ENCODE results near the gene TMEM258. TPM values are rescaled to one million over a fixed set of nuclear protein-coding genes. Genes with fewer than 3 reads are reported as not detected.

The TMEM258 gene
- total RNA-seq, 4 donors from 2014 or later: 36.5 to 51.8 (median 47.2) TPM

DNA sequence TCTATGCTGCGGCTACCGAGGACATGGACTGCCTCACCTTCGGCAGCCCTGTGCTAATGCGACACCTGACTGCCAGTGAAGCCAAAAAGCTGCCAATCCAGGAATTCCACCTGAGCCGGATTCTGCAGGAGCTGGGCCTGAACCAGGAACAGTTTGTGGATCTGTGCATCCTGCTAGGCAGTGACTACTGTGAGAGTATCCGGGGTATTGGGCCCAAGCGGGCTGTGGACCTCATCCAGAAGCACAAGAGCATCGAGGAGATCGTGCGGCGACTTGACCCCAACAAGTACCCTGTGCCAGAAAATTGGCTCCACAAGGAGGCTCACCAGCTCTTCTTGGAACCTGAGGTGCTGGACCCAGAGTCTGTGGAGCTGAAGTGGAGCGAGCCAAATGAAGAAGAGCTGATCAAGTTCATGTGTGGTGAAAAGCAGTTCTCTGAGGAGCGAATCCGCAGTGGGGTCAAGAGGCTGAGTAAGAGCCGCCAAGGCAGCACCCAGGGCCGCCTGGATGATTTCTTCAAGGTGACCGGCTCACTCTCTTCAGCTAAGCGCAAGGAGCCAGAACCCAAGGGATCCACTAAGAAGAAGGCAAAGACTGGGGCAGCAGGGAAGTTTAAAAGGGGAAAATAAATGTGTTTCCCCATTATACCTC, 3.6 kb upstream of the TMEM258 start:
- Histone ChIP-seq H3K36me3 (peaks cover 0 to 6% of the 10 kb centered on the region in 2 donors), H3K27ac (no peak overlapping the region), H3K4me3 (no peak overlapping the region), H3K27me3 (no peaks in the 10 kb centered on the region), H3K9me3 (no peaks in the 10 kb centered on the region), H3K4me1 (peaks cover 24% of the 10 kb centered on the region in 2 donors)
- DNase-seq: no peak
- intact Hi-C loops (cut with DNase I; ENCODE audit: low total_unique reads) (loop anchor here (2.0 to 5.0 kb wide), 2 partner anchors 76 to 313 kb away; no protein-coding TSS in a partner anchor), in situ Hi-C loops (cut with MboI; ENCODE audit: low sequenced_read_pairs in 4 of 4) (loop anchor here in 3 of 4 donors (5.0 to 25.0 kb wide), 5 partner anchors 99 to 516 kb away; partner anchors contain the start of gene FADS3 (in 1 of the 3))
- no peak for ATAC-seq
- TF ChIP-seq, protein P1, sequence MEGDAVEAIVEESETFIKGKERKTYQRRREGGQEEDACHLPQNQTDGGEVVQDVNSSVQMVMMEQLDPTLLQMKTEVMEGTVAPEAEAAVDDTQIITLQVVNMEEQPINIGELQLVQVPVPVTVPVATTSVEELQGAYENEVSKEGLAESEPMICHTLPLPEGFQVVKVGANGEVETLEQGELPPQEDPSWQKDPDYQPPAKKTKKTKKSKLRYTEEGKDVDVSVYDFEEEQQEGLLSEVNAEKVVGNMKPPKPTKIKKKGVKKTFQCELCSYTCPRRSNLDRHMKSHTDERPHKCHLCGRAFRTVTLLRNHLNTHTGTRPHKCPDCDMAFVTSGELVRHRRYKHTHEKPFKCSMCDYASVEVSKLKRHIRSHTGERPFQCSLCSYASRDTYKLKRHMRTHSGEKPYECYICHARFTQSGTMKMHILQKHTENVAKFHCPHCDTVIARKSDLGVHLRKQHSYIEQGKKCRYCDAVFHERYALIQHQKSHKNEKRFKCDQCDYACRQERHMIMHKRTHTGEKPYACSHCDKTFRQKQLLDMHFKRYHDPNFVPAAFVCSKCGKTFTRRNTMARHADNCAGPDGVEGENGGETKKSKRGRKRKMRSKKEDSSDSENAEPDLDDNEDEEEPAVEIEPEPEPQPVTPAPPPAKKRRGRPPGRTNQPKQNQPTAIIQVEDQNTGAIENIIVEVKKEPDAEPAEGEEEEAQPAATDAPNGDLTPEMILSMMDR (IDR thresholded peaks at IDR 0.05 in 4 of 5, conservative IDR thresholded peaks at IDR 0.05 in 1 of 5): no peak
- TF ChIP-seq POLR2A (IDR thresholded peaks at IDR 0.05): no peak

DNA sequence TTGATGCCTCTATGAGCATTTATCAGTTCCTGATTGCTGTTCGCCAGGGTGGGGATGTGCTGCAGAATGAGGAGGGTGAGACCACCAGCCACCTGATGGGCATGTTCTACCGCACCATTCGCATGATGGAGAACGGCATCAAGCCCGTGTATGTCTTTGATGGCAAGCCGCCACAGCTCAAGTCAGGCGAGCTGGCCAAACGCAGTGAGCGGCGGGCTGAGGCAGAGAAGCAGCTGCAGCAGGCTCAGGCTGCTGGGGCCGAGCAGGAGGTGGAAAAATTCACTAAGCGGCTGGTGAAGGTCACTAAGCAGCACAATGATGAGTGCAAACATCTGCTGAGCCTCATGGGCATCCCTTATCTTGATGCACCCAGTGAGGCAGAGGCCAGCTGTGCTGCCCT, 3.1 kb upstream of the TMEM258 start:
- in situ Hi-C loops (cut with MboI; ENCODE audit: low sequenced_read_pairs in 4 of 4): loop anchor here in 3 of 4 donors (5.0 to 25.0 kb wide), 5 partner anchors 99 to 517 kb away; partner anchors contain the start of gene FADS3 (in 1 of the 3)
- Histone ChIP-seq H3K27ac (no peak overlapping the region), H3K27me3 (no peaks in the 10 kb centered on the region), H3K9me3 (no peaks in the 10 kb centered on the region), H3K4me3 (no peak overlapping the region), H3K36me3 (peaks cover 0 to 8% of the 10 kb centered on the region in 2 donors), H3K4me1 (peaks cover 24% of the 10 kb centered on the region in 2 donors)
- no peak for TF ChIP-seq POLR2A (IDR thresholded peaks at IDR 0.05)
- TF ChIP-seq, protein P1 (IDR thresholded peaks at IDR 0.05 in 4 of 5, conservative IDR thresholded peaks at IDR 0.05 in 1 of 5): no peak
- intact Hi-C loops (cut with DNase I; ENCODE audit: low total_unique reads): loop anchor here (5.0 kb wide), 1 partner anchor 77 kb away; no protein-coding TSS in a partner anchor
- DNase-seq (no peak), ATAC-seq (no peak)

DNA sequence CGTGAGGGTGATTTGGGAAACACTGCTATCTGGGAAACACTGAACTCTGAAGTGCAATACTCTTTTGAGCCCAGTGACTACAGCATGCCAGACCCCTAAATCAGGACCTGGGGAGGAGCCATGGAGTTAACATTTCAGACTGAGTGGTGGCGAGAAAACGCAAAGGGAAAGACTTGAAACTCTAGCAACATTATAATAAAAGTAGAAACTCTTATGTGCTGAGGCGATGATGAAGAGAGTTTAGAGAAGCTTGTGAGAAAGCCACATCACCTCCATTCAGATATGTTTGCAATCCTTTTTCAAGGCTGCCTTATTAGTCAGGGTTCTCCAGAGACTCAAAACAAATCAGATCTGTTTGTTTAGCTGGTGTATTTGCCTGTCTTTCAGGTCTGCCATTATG, 2.2 kb upstream of the TMEM258 start:
- Histone ChIP-seq H3K27ac (no peak overlapping the region), H3K36me3 (peaks cover 0 to 17% of the 10 kb centered on the region in 2 donors), H3K4me3 (no peak overlapping the region), H3K4me1 (peaks cover 24% of the 10 kb centered on the region in 2 donors), H3K9me3 (no peaks in the 10 kb centered on the region), H3K27me3 (no peaks in the 10 kb centered on the region)
- DNase-seq: no peak
- intact Hi-C loops (cut with DNase I; ENCODE audit: low total_unique reads): loop anchor here (5.0 kb wide), 1 partner anchor 173 kb away; the partner anchor contains the start of gene FTH1
- no peak for TF ChIP-seq POLR2A (IDR thresholded peaks at IDR 0.05)
- TF ChIP-seq, protein P1 (IDR thresholded peaks at IDR 0.05 in 4 of 5, conservative IDR thresholded peaks at IDR 0.05 in 1 of 5): no peak
- in situ Hi-C loops (cut with MboI; ENCODE audit: low sequenced_read_pairs in 4 of 4): loop anchor here in 3 of 4 donors (10.0 to 25.0 kb wide), 4 partner anchors 100 to 518 kb away; partner anchors contain the start of gene FADS3 (in 1 of the 3)
- ATAC-seq: no peak

DNA sequence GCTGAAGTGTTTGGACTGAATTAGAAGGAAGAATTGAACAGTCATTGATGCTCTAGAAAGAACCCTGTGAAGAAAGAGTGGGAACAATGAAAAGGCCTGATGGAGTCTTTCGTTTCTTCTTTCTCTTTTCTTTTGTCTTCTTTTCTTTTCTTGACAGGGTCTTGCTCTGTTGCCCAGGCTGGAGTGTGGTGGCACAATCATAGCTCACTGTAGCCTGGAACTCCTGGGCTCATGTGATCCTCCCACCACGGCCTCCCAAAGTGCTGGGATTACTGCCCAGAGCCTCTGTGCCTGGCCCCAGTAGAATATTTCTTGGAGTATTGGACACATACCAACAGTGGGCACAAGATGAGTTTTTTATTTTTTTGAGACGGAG, 1.4 kb upstream of the TMEM258 start:
- no peak for TF ChIP-seq POLR2A (IDR thresholded peaks at IDR 0.05)
- TF ChIP-seq, protein P1 (IDR thresholded peaks at IDR 0.05 in 4 of 5, conservative IDR thresholded peaks at IDR 0.05 in 1 of 5): no peak
- DNase-seq: no peak
- H3K4me1 ChIP-seq: peaks cover 24% of the 10 kb centered on the region in 2 donors
- no peak for ATAC-seq
- no peak overlapping the region for H3K27ac ChIP-seq
- H3K27me3 ChIP-seq: no peaks in the 10 kb centered on the region
- intact Hi-C loops (cut with DNase I; ENCODE audit: low total_unique reads) (loop anchor here (2.0 to 5.0 kb wide), 2 partner anchors 173 to 329 kb away; partner anchors contain the start of gene FTH1), in situ Hi-C loops (cut with MboI; ENCODE audit: low sequenced_read_pairs in 4 of 4) (loop anchor here in 3 of 4 donors (10.0 to 25.0 kb wide), 4 partner anchors 101 to 518 kb away; partner anchors contain the start of gene FADS3 (in 1 of the 3))
- peaks cover 0 to 25% of the 10 kb centered on the region in 2 donors for H3K36me3 ChIP-seq
- H3K9me3 ChIP-seq: no peaks in the 10 kb centered on the region
- peak overlapping the region in 1 of 4 donors; percentile 91 for H3K4me3 ChIP-seq

All from gastrocnemius medialis (tissue), 4 donors.